ENCODE results near the gene UBE2L5. TPM values are rescaled to one million over a fixed set of nuclear protein-coding genes. Genes with fewer than 3 reads are reported as not detected.

UBE2L5 gene
- total and polyA plus RNA-seq, 2 experiments from 2014 or later: not detected

- Mint-ChIP-seq H3K36me3 (ENCODE audit: low read depth) (no peaks in the 10 kb centered on the region), H3K4me3 (no peak overlapping the region; the same call in 2 of the 3 replicates), H3K9me3 (no peaks in the 10 kb centered on the region), H3K27ac (no peak overlapping the region), H3K4me1 (peaks cover 18% of the 10 kb centered on the region), H3K27me3 (ENCODE audit: insufficient read depth, low read depth, poor library complexity) (peaks cover 4% of the 10 kb centered on the region)
- no peaks in the 10 kb centered on the region for H3K27me3 ChIP-seq (ENCODE audit: insufficient read depth)
- H3K4me1 ChIP-seq (ENCODE audit: insufficient read depth): peaks cover 11% of the 10 kb centered on the region
- H3K79me2 ChIP-seq (replicated peaks; ENCODE audit: insufficient read depth): no peaks in the 10 kb centered on the region
- ATAC-seq (peak; percentile 74), DNase-seq (ENCODE audit: low spot score) (peak; percentile 35)
- no peak overlapping the region for H3K4me3 ChIP-seq
- TF ChIP-seq REST (IDR thresholded peaks at IDR 0.05; ENCODE audit: unreplicated experiment) (no peak), EZH2 (IDR thresholded peaks at IDR 0.05; ENCODE audit: low read depth, unreplicated experiment) (no peak), NANOG (IDR thresholded peaks at IDR 0.05; ENCODE audit: borderline replicate concordance) (no peak)
- H3K4me2 ChIP-seq: peak overlapping the region; percentile 20; the same call in 1 of the 2 replicates
- H3K9me2 ChIP-seq (ENCODE audit: insufficient read depth): 0 out of 2 replicates have a peak, but pooled peaks cover 7% of the 10 kb centered on the region
- H3K27ac ChIP-seq (ENCODE audit: low read depth): no peak overlapping the region
- H3F3A ChIP-seq (replicated peaks; ENCODE audit: low read depth): 0 out of 2 replicates have a peak, but pooled peaks cover 2% of the 10 kb centered on the region
- no peaks in the 10 kb centered on the region for H4K20me1 ChIP-seq (replicated peaks; ENCODE audit: insufficient read depth)
- peak overlapping the region; percentile 93 for H2AFZ ChIP-seq
- H3K36me3 ChIP-seq (ENCODE audit: insufficient read depth): no peaks in the 10 kb centered on the region
Observed at GRCh38 chr13:30401347-30401746, 20.9 kb upstream of the UBE2L5 start.

- no peaks in the 10 kb centered on the region for H4K20me1 ChIP-seq (replicated peaks; ENCODE audit: insufficient read depth)
- H2AFZ ChIP-seq: peak overlapping the region; percentile 38
- H3K36me3 Mint-ChIP-seq (ENCODE audit: low read depth): no peaks in the 10 kb centered on the region; the same call in 2 of the 3 replicates
- no peak overlapping the region for H3K4me3 ChIP-seq
- DNase-seq (ENCODE audit: low spot score): no peak
- no peak overlapping the region for H3K4me3 Mint-ChIP-seq
- no peak overlapping the region for H3K27ac ChIP-seq (ENCODE audit: low read depth)
- no peak for ATAC-seq
- peaks cover 16% of the 10 kb centered on the region for H3K4me1 Mint-ChIP-seq
- no peaks in the 10 kb centered on the region for H3K36me3 ChIP-seq (ENCODE audit: insufficient read depth)
- H3K9me3 Mint-ChIP-seq: 0 out of 3 replicates have a peak, but pooled peaks cover 2% of the 10 kb centered on the region
- 0 out of 2 replicates have a peak, but pooled peaks cover 2% of the 10 kb centered on the region for H3F3A ChIP-seq (replicated peaks; ENCODE audit: low read depth)
- H3K27me3 Mint-ChIP-seq (ENCODE audit: insufficient read depth, low read depth, poor library complexity): peaks cover 20% of the 10 kb centered on the region
- no peak overlapping the region for H3K27ac Mint-ChIP-seq
- H3K4me1 ChIP-seq (ENCODE audit: insufficient read depth): peaks cover 11% of the 10 kb centered on the region
- H3K4me2 ChIP-seq: no peak overlapping the region
- no peaks in the 10 kb centered on the region for H3K79me2 ChIP-seq (replicated peaks; ENCODE audit: insufficient read depth)
- H3K27me3 ChIP-seq (ENCODE audit: insufficient read depth): peaks cover 8% of the 10 kb centered on the region; the same call in 1 of the 2 replicates
- H3K9me2 ChIP-seq (ENCODE audit: insufficient read depth): 0 out of 2 replicates have a peak, but pooled peaks cover 7% of the 10 kb centered on the region
- TF ChIP-seq EZH2 (IDR thresholded peaks at IDR 0.05; ENCODE audit: low read depth, unreplicated experiment) (no peak), CTCF (conservative IDR thresholded peaks at IDR 0.05; ENCODE audit: low read depth in 2 of 2) (no peak), JUNB (IDR thresholded peaks at IDR 0.05; ENCODE audit: unreplicated experiment) (no peak), ETS1 (IDR thresholded peaks at IDR 0.05) (no peak), ZNF462 (CRISPR knock-in tag; IDR thresholded peaks at IDR 0.05) (no peak), POLR2AphosphoS5 (IDR thresholded peaks at IDR 0.05; ENCODE audit: low read depth) (no peak), CREB1 (CRISPR knock-in tag; IDR thresholded peaks at IDR 0.05; ENCODE audit: low read depth) (no peak)
Observed at GRCh38 chr13:30403456-30403855, 18.8 kb upstream of the UBE2L5 start.
